GM23338 (cell line): ENCODE results near the gene TMPRSS2. TPM values are rescaled to one million over a fixed set of nuclear protein-coding genes. Genes with fewer than 3 reads are reported as not detected.

Source experiments
- ATAC-seq: fragments of 200-7000 bp; cut with Tn5 transposase; 3 replicates; pipeline ENCODE4 v1.9.1; 2020
- DNase-seq: peaks from one replicate; pipeline ENCODE4 v3.0.0-alpha.2; 2015; ENCODE audit warnings: low spot score
- H2AFZ ChIP-seq: fragments of 200-600 bp; sonication (generic); 2 replicates; pipeline ENCODE4 v1.8.0; 2016; ENCODE audit warnings: antibody characterized with exemption, mild to moderate bottlenecking, moderate library complexity
- H3F3A ChIP-seq: fragments of 200-600 bp; sonication (generic); replicated peaks from 2 replicates; pipeline ENCODE4 v1.8.0; 2017; ENCODE audit warnings: antibody characterized with exemption, mixed run types, low read depth
- H3K27ac ChIP-seq: fragments of 200-600 bp; sonication (generic); 2 replicates; pipeline ENCODE4 v1.6.1; 2016; ENCODE audit warnings: low read depth
- H3K27me3 ChIP-seq: fragments of 200-600 bp; sonication (generic); 2 replicates; pipeline ENCODE4 v1.8.0; 2016; ENCODE audit warnings: mild to moderate bottlenecking, mixed run types, moderate library complexity; ENCODE audit not compliant: insufficient read depth
- H3K36me3 ChIP-seq: fragments of 200-600 bp; sonication (generic); 2 replicates; pipeline ENCODE4 v1.8.0; 2016; ENCODE audit warnings: mild to moderate bottlenecking; ENCODE audit not compliant: insufficient read depth
- H3K4me1 ChIP-seq: fragments of 200-600 bp; sonication (generic); 2 replicates; pipeline ENCODE4 v1.8.0; 2016; ENCODE audit warnings: mild to moderate bottlenecking, moderate library complexity; ENCODE audit not compliant: insufficient read depth
- H3K4me2 ChIP-seq: fragments of 200-600 bp; sonication (generic); 2 replicates; pipeline ENCODE4 v1.7.1; 2017; ENCODE audit warnings: mixed run types
- H3K4me3 ChIP-seq: fragments of 200-600 bp; sonication (generic); 2 replicates; pipeline ENCODE4 v1.6.1; 2016; ENCODE audit warnings: mixed run types
- H3K79me2 ChIP-seq: fragments of 200-600 bp; sonication (generic); replicated peaks from 2 replicates; pipeline ENCODE4 v1.8.0; 2017; ENCODE audit warnings: mild to moderate bottlenecking; ENCODE audit not compliant: insufficient read depth
- H3K9me2 ChIP-seq: fragments of 200-600 bp; sonication (generic); 2 replicates; pipeline ENCODE4 v1.8.0; 2017; ENCODE audit not compliant: insufficient read depth
- H4K20me1 ChIP-seq: fragments of 200-600 bp; sonication (generic); replicated peaks from 2 replicates; pipeline ENCODE4 v1.8.0; 2017; ENCODE audit warnings: mild to moderate bottlenecking; ENCODE audit not compliant: insufficient read depth
- H3K27ac Mint-ChIP-seq: 2 replicates; pipeline ENCODE4 v1.8.0; 2020; ENCODE audit warnings: inconsistent platforms, mild to moderate bottlenecking, moderate library complexity, mixed read lengths
- H3K27me3 Mint-ChIP-seq: 3 replicates; pipeline ENCODE4 v1.8.0; 2022; ENCODE audit warnings: low read depth, mild to moderate bottlenecking, moderate library complexity, mixed read lengths, inconsistent platforms; ENCODE audit not compliant: insufficient read depth, poor library complexity
- H3K36me3 Mint-ChIP-seq: 3 replicates; pipeline ENCODE4 v1.8.0; 2021; ENCODE audit warnings: low read depth, mild to moderate bottlenecking, inconsistent platforms, moderate library complexity, mixed read lengths
- H3K4me1 Mint-ChIP-seq: 3 replicates; pipeline ENCODE4 v1.8.0; 2020; ENCODE audit warnings: mild to moderate bottlenecking, inconsistent platforms, mixed read lengths
- H3K4me3 Mint-ChIP-seq: 3 replicates; pipeline ENCODE4 v1.8.0; 2021; ENCODE audit warnings: moderate library complexity, mild to moderate bottlenecking, inconsistent platforms, mixed read lengths
- H3K9me3 Mint-ChIP-seq: 3 replicates; pipeline ENCODE4 v1.8.0; 2020; ENCODE audit warnings: moderate library complexity, mild to moderate bottlenecking, inconsistent platforms, mixed read lengths
- CREB1 ChIP-seq: fragments of 250-450 bp; sonication (Bioruptor Pico); IDR thresholded peaks from 2 replicates; pipeline ENCODE4 v1.5.0; 2020; ENCODE audit warnings: low read depth, mild to moderate bottlenecking, moderate library complexity
- ETS1 ChIP-seq: IDR thresholded peaks from 2 replicates; pipeline ENCODE4 v1.6.1; 2016; ENCODE audit warnings: antibody characterized with exemption
- EZH2 ChIP-seq: fragments of 200-600 bp; sonication (generic); IDR thresholded peaks from one replicate; pipeline ENCODE4 v1.8.0; 2017; ENCODE audit warnings: antibody characterized with exemption, mild to moderate bottlenecking, low read depth; ENCODE audit not compliant: unreplicated experiment
- EZH2phosphoT487 ChIP-seq: fragments of 200-600 bp; sonication (generic); IDR thresholded peaks from one replicate; pipeline ENCODE4 v1.8.1; 2018; ENCODE audit warnings: antibody characterized with exemption; ENCODE audit not compliant: unreplicated experiment
- JUNB ChIP-seq: IDR thresholded peaks from one replicate; pipeline ENCODE4 v1.6.1; 2016; ENCODE audit warnings: antibody characterized with exemption; ENCODE audit not compliant: unreplicated experiment
- NANOG ChIP-seq: IDR thresholded peaks from 2 replicates; pipeline ENCODE4 v1.6.1; 2016; ENCODE audit warnings: antibody characterized with exemption, borderline replicate concordance
- POLR2AphosphoS5 ChIP-seq: IDR thresholded peaks from 2 replicates; pipeline ENCODE4 v1.6.1; 2016; ENCODE audit warnings: antibody characterized with exemption, low read depth
- STAT1 ChIP-seq: IDR thresholded peaks from one replicate; pipeline ENCODE4 v1.6.1; 2016; ENCODE audit warnings: antibody characterized with exemption; ENCODE audit not compliant: unreplicated experiment
- ZNF114 ChIP-seq: fragments of 250-450 bp; sonication (Bioruptor Pico); IDR thresholded peaks from 2 replicates; pipeline ENCODE4 v1.5.0; 2020; ENCODE audit warnings: mild to moderate bottlenecking, moderate library complexity
- ZNF331 ChIP-seq: fragments of 250-450 bp; sonication (Bioruptor Pico); IDR thresholded peaks from 2 replicates; pipeline ENCODE4 v1.5.0; 2020; ENCODE audit warnings: low read depth, mild to moderate bottlenecking, moderate library complexity
- ZNF462 ChIP-seq: fragments of 250-450 bp; sonication (Bioruptor Pico); IDR thresholded peaks from 2 replicates; pipeline ENCODE4 v1.5.0; 2020; ENCODE audit warnings: mild to moderate bottlenecking, moderate library complexity
- polyA plus RNA-seq: library from polyadenylated mRNA; unstranded; fragments of >200 nt; fragmentation: Nextera tagmentation; extraction: Ambion mirVana; gene quantifications from 2 replicates; pipeline ENCODE4 v1.2.1, GENCODE V29; 2016
- total RNA-seq: library from RNA; depleted of rRNA; stranded (reverse); fragments of >200 nt; shearing (Covaris generic); gene quantifications from 2 replicates; pipeline ENCODE4 v1.2.3, GENCODE V29; 2014
- TF ChIP-seq, protein P1 (sequence below), 2 experiments: fragments of 200-600 bp in 1 of 2; sonication (generic) in 1 of 2; conservative IDR thresholded peaks; 2 replicates each; pipeline versions ENCODE4 v1.5.1 to v1.6.1; 2016 to 2017; ENCODE audit warnings: antibody characterized with exemption in 2 of 2, low read depth in 2 of 2, mild to moderate bottlenecking in 2 of 2, moderate library complexity in 1 of 2
- TF ChIP-seq, protein P2 (sequence below): IDR thresholded peaks from one replicate; pipeline ENCODE4 v1.6.1; 2018; ENCODE audit warnings: antibody characterized with exemption; ENCODE audit not compliant: unreplicated experiment

The TMPRSS2 gene
- total and polyA plus RNA-seq, 2 experiments from 2014 or later: 2.3 to 4.9 TPM

- TF ChIP-seq EZH2 (no peak), ZNF331 (CRISPR knock-in tag) (no peak), JUNB (no peak), CREB1 (CRISPR knock-in tag) (no peak), ZNF462 (CRISPR knock-in tag) (no peak), STAT1 (no peak), ETS1 (no peak), NANOG (no peak), POLR2AphosphoS5 (no peak), ZNF114 (CRISPR knock-in tag) (no peak), EZH2phosphoT487 (no peak)
- TF ChIP-seq, protein P1, sequence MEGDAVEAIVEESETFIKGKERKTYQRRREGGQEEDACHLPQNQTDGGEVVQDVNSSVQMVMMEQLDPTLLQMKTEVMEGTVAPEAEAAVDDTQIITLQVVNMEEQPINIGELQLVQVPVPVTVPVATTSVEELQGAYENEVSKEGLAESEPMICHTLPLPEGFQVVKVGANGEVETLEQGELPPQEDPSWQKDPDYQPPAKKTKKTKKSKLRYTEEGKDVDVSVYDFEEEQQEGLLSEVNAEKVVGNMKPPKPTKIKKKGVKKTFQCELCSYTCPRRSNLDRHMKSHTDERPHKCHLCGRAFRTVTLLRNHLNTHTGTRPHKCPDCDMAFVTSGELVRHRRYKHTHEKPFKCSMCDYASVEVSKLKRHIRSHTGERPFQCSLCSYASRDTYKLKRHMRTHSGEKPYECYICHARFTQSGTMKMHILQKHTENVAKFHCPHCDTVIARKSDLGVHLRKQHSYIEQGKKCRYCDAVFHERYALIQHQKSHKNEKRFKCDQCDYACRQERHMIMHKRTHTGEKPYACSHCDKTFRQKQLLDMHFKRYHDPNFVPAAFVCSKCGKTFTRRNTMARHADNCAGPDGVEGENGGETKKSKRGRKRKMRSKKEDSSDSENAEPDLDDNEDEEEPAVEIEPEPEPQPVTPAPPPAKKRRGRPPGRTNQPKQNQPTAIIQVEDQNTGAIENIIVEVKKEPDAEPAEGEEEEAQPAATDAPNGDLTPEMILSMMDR (conservative IDR thresholded peaks at IDR 0.05; ENCODE audit: low read depth in 2 of 2): no peak
- TF ChIP-seq, protein P2, sequence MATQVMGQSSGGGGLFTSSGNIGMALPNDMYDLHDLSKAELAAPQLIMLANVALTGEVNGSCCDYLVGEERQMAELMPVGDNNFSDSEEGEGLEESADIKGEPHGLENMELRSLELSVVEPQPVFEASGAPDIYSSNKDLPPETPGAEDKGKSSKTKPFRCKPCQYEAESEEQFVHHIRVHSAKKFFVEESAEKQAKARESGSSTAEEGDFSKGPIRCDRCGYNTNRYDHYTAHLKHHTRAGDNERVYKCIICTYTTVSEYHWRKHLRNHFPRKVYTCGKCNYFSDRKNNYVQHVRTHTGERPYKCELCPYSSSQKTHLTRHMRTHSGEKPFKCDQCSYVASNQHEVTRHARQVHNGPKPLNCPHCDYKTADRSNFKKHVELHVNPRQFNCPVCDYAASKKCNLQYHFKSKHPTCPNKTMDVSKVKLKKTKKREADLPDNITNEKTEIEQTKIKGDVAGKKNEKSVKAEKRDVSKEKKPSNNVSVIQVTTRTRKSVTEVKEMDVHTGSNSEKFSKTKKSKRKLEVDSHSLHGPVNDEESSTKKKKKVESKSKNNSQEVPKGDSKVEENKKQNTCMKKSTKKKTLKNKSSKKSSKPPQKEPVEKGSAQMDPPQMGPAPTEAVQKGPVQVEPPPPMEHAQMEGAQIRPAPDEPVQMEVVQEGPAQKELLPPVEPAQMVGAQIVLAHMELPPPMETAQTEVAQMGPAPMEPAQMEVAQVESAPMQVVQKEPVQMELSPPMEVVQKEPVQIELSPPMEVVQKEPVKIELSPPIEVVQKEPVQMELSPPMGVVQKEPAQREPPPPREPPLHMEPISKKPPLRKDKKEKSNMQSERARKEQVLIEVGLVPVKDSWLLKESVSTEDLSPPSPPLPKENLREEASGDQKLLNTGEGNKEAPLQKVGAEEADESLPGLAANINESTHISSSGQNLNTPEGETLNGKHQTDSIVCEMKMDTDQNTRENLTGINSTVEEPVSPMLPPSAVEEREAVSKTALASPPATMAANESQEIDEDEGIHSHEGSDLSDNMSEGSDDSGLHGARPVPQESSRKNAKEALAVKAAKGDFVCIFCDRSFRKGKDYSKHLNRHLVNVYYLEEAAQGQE: no peak
- no peak overlapping the region for H3K4me3 ChIP-seq
- peaks cover 4% of the 10 kb centered on the region; the same call in 1 of the 2 replicates for H3K4me1 ChIP-seq
- no peak overlapping the region for H3K4me2 ChIP-seq
- H2AFZ ChIP-seq: no peak overlapping the region
- H3K27me3 ChIP-seq: peaks cover 17% of the 10 kb centered on the region
- no peaks in the 10 kb centered on the region for H3K9me3 Mint-ChIP-seq
- no peak overlapping the region for H3K27ac Mint-ChIP-seq
- peaks cover 12% of the 10 kb centered on the region; the same call in 2 of the 3 replicates for H3K4me1 Mint-ChIP-seq
- no peaks in the 10 kb centered on the region for H4K20me1 ChIP-seq
- H3K27ac ChIP-seq: no peak overlapping the region
- DNase-seq: no peak
- H3K9me2 ChIP-seq: 0 out of 2 replicates have a peak, but pooled peaks cover 3% of the 10 kb centered on the region
- ATAC-seq: no peak
- H3K4me3 Mint-ChIP-seq: no peak overlapping the region
- no peaks in the 10 kb centered on the region for H3F3A ChIP-seq
- no peaks in the 10 kb centered on the region for H3K36me3 ChIP-seq
- no peaks in the 10 kb centered on the region for H3K79me2 ChIP-seq
- H3K27me3 Mint-ChIP-seq: peaks cover 11% of the 10 kb centered on the region
- H3K36me3 Mint-ChIP-seq: peaks cover 6% of the 10 kb centered on the region
Observed at GRCh38 chr21:41431788-41432548, 76.0 kb downstream of the TMPRSS2 start.
